Endometrium (tissue), 2 donors: ENCODE results near the gene CDC25B.

ENCODE experiments used
- FAIRE-seq: peaks from 2 replicates; lab custom pipeline; 2012; peaks lifted over from hg19 to GRCh38; lab: Jason Lieb, UNC
- donor health status: control.
- donor health status: control.

CDC25B gene

DNA sequence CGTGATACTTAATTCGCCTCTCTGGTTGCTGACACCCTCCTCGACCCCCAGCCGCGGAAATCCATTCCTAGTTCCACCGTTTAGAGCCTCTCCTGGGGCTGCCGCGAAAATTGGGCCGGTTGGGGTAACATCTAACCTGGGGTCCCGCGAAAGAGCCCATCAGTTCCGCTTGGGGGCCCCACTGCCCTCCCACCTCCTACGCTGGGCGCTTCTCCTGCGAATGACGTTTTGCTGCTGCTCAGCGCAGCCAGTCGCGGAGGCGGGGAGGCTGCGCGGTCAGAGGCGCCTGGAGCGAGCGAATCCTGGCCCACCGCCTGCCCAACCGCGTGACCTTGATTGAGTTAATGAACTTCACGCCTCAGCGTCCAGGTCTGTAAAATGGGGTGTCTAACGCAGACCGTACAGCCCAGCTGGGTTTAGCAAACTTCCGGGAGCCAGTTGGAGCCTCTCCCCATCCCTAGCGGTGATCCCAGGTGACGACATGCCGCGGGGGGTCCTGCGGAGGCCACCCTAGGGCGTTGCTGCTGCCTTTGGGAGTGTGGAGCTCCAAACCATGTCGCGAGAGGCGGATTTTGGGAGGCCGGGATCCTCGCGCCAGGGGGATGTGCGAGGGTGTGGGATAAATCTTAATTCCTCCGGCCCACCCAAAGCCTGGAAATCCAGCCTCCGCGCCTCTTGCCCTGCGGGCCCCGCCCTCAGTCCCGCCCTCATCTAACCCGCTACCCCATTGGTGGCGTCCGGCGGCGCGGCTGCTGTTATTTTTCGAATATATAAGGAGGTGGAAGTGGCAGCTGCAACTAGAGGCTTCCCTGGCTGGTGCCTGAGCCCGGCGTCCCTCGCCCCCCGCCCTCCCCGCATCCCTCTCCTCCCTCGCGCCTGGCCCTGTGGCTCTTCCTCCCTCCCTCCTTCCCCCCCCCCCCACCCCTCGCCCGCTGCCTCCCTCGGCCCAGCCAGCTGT lies at the start of gene CDC25B:
CDC25B (plus strand) TSS at position 800 of the 958 bp plus-strand sequence. CDS start 222 bp downstream, outside the sequence.
- FAIRE-seq: no peak

DNA sequence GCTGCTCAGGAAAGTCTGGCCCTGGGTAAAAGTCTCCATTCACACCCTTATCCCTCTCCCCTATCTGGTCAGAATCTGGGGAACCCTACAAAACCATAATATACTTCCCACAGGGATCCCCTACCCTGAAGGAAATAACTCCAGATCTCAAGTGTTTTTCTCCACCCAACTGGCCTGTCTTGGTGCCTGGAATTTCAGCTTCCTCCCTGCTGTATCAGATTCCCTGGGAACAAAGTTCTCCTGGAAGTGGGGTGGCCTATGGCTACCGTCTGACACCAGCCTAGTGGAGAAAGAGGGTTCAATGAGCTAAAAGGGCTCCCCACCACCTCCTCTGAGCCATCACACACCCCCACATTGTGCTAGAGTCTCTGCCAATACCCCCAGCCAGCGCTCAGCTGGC lies 48.6 kb upstream of the CDC25B start:
- FAIRE-seq: no peak

DNA sequence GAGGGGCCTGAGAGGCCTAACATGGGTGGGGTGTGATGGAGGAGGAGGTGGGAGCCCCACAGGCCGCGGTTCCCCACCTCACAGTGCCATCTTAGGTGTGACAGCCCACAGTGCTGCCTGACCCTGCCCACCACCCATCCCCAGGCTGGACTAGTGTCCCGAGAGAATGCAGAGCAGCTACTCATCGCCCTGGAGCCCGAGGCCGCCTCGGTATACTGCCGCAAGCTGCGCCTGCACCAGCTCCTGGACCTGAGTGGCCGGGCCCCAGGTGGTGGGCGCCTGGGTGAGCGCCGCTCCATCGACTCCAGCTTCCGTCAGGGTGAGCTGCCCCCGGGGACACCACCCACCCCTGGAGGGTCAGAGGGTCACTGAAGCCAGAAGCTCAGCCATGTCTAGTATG lies 48.0 kb upstream of the CDC25B start:
- no peak for FAIRE-seq

DNA sequence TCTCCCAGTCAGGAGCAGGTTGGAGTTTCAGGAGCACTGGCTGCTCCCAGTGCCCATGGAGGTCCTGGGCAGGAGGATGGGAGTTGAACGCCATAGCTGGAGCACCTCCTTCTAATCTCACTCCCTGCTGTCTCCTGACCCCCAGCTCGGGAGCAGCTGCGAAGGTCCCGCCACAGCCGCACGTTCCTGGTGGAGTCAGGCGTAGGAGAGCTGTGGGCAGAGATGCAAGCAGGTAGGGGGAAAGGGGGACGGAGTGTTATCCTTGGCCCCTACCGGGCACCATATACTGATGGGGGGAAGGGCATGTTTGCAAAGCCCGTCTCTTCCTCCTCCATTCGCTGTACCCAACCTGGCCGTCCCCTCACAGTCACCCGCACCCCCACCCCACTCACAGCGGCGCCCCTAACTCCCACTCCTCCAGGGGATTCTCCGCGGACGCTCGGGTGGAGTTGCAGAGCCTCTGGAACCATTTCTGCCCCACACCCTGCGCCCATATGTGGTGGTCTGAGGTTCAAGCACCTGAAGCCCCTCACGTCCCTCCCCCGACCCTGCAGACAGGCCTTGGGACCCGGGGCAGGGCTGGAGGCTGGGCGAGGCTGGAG lies 46.9 kb upstream of the CDC25B start:
- FAIRE-seq: no peak

GRCh38 chr20:3749689-3750531 lies 46.2 kb upstream of the CDC25B start:
- no peak for FAIRE-seq

DNA sequence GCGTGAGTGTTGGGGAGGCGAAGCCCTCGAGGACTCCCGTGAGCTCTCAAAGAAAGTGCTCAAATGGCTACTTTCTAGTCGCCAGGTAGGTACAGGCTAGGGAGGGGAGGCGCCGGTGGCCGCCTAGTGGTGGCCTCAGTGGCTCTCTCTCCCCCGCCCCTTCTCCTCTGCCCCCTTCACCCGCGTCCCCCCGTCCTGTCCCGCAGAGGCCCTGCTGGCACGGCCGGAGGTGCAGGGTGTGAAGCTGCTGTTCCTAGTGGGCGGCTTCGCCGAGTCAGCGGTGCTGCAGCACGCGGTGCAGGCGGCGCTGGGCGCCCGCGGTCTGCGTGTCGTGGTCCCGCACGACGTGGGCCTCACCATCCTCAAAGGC lies 44.8 kb upstream of the CDC25B start:
- FAIRE-seq: no peak

GRCh38 chr20:3751675-3752385 lies 44.3 kb upstream of the CDC25B start:
- FAIRE-seq: no peak

DNA sequence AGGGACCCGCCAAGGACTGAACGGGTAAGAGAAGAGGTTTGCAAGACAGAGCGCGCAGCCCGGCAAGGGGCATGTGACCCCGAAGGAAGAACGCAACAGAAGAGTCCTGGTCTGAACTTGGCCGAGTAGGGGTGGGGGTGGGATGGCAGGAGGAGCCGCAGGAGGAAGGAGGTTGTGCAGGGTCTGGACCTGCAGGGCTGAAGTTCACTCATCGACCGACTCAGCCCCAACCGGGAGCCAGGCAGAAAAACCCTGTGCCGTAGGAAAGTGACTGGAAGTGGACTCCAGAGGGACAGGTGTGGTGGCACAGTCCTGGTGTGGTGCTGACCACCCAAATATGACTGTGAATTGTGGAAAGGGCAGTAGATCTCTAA lies 43.7 kb upstream of the CDC25B start:
- FAIRE-seq: no peak

DNA sequence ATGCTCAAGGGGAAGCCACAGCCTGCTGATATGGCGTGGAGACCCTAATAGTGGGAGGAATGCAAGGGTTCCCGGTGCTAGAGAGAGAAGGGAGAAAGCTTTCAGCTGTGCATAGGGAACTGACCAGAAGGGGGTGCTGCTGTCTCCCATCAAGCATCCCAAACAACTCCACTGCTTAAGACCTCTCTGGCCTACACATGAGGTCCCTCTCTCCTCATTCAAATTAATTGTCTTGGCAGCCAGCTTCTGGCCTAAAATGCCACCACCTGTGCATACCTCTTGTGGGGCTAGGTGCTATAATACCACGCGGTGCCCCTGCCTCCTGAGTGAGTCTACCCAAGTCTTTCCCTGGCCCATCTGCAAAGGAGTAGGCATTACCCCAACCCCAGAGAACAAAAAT lies 43.0 kb upstream of the CDC25B start:
- no peak for FAIRE-seq

DNA sequence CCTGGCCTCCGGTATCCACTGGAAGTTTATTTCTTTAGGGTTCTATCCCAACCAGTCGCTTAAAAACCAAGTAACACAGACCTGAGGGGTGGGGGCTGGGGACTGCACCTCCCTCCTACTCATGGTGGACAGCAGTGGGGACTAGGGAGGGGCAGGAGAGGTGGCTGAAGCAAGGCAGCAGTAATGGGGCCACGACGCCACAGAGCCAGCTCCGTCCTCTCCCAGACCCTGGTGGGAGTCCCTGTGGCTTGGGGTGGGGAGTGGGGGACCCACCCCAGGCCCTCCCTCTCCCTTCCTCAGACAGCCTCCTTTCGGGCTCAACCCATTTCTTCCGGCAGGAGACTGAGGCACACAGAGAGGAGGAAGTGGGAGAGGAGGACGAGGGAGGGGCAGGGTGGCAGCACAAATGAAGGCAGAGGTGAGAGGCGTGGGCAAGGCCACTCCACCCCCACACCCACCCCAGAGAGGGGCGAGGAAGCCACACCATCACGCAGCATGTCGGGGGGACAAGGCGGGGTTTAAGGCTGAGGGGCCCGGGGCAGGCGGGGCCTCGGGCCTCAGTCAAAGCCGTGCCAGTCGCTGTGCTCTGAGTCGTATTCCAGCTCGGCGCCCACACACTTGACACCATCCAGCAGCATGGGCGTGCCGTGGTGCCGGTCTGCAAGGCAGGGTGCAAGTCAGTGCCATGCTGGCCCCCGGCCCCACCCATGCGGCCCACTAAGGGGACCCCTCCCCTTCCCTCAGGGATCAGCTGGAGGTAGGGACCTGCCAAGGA lies 42.4 kb upstream of the CDC25B start:
- no peak for FAIRE-seq

DNA sequence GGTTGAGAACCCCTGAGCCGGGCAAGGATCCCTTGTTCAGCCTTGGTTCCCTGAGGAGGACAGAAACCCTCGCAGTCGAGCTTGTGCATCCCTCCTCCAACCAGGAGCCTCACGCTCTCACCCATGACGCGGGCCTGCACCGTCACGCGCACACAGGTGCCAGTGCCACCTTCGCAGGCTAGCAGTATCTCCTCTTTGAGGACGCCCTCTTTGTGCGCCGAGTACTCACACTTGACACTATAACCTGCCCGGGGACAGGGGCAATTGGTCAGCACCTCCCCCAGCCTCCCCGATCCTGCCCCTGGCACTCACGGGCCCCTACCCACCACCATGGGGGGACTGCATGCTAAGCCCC lies 41.9 kb upstream of the CDC25B start:
- no peak for FAIRE-seq

DNA sequence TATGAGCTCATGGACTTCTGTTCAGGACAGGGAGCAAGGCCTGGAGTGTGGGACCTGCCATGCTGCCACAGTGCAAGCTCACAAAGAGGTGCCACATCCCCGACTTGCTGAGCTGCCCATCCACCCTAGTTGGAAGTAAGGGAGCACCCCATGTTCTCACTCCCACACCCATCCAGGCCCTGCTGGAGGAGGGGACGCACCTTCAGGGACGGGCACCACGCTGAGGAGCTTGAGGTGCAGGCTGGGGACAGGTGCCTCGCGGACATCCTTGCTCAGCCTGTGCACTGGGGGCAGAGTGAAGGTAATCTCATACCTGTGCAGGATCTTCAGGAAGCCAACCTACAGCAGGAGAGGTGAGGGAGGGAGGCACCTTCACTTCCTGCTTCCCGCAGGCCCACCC lies 40.8 kb upstream of the CDC25B start:
- FAIRE-seq: no peak

DNA sequence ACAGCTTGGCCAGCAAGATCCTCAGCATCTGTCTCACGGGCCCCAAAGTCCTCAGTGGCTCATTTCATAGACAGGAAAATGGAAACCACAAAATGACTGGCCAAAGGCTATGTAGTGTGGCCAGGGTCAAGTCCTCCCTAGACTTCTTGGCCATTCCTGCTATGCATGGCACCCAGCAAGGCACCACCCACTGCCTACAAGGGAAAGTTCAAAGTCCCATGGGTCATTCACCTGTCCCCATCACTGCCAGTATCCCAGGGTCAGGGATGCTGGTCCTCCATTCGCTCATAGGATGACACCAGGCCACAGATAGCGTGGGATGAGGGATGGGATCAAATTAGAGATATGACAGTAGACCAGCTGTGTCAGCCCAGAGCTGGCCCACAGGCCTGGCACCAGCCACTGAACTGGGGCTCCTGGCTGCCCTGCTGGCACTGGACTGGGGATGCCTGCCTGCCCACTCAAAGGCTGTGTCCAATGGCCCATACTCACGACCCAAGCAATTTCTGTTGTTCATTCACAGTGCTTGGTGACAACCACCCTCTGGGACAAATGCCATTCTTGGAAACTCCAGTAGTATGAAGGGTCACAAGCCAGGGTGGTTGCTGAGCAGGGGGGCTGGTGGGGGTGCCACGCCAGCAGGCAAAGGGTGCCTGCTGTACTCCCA lies 40.2 kb upstream of the CDC25B start:
- FAIRE-seq: no peak

GRCh38 chr20:3757268-3757667 lies 38.8 kb upstream of the CDC25B start:
- no peak for FAIRE-seq

DNA sequence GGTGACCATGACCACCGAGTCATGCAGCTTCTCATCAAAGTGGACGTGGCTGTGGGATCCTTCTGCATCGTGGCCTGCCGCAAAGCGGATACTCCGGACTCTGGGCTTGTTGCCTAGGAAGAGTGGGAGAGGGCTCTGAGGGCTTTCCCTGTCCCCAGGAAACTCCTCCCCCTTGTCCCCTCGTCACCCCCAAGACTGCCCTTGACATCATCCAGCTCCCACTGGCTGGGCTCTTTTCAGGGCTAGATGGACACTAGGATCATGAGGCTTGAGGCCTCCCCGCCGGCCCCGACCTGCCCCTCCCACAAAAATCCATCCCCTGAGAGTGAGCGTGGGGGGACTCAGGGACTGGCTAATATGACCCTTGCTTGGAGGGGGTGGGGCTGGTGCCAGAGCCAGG lies 37.5 kb upstream of the CDC25B start:
- no peak for FAIRE-seq

DNA sequence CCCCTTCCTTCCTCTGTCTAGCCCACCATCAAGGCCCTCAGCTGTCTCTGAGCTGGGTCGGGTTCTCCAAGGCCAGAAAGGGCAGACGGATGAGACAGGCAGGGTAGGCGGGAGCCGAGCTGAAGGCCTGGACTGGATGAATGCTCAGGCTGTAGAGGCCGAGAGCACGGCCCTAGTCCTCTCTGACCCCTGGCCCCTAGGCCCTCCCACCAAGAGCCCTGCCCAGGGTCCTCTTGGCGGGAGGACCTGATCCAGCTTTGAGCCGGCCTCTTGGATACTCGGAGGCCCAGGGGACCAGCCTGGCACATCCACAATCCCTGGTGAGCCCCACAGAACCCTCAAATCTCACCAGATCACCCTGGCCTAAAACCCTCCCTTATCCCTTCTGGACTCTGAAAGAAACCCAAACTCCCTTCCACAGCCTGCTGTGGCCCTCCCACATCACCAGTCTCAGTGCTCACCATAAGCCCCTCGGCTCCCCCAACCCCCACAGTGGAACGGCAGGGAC lies 36.7 kb upstream of the CDC25B start:
- no peak for FAIRE-seq

DNA sequence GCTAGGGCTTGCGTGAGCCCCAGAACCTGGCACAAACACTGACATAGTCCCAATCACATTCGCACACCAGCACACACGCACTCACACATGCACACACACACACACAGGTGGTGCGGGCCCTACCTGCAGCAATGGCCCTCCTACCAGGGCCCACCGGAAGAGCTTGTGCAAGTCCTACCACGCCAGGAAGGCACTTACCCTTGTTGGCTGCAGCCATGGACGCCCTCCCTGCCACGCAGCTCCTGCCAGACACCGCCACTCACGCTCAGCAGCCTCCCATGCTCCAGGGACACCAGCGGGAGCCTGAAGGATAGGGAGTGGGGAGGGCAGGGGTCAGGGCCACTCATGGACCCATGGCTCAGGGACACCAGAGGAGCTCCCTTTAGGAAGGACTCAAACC lies 36.2 kb upstream of the CDC25B start:
- FAIRE-seq: no peak

GRCh38 chr20:3760655-3761348 lies 35.3 kb upstream of the CDC25B start:
- peak; percentile 29 for FAIRE-seq

DNA sequence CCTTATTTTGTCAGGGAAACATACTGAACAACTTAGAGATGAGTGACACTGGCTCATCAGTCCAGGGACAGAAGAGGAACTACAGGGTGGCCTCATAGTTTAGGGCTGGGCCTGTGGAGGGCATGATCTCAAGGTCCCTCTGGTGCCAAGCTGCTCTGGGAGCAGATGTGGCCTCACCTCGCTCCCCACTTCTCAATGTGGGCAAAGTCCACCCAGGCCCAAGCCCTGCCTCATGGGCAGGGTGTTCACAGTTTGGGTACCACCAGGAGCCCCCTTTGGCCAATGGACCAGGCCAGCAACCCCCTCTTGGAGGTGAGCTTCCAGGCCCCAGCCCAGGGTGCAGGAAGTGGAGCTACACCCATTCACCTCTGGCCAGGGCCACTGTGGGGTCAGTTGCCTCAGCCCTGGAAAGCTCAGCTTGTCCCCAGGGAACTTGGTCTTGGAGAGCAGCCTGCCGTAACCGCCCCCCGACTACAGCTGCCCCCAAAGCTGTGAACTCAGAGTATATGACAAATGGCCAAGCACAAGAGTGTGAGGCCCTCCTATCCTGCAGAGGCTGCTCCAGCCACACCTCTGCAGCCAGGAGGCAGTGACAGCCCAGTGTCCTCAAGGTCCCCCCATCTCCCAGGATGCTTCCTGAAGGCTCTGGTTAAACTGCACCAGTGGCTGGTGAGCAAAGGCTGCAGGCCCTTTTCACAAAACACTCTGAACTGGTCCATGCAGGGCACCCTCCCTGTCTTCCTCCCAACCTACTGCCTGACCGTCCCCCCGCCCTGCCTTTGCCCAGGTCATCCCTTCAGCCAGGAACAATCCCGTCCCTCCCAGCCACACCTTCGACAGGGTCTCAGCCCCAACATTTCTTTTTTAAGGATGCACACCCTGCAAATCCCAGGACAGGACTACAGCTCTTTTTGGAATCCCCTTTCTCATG lies 32.2 kb upstream of the CDC25B start:
- FAIRE-seq: no peak
